A549 (cell line): Measurements from ENCODE around the gene GNA12. TPM values are rescaled to one million over a fixed set of nuclear protein-coding genes. Genes with fewer than 3 reads are reported as not detected.

Experiments used
- ATAC-seq, 2 experiments: fragments of 200-7000 bp in 1 of 2; fragments of >200 bp in 1 of 2; cut with Nextera tagmentation in 1 of 2; cut with Tn5 transposase in 1 of 2; 3 replicates each; pipeline versions ENCODE4 v1.8.0 to v1.9.1; 2018 to 2020; ENCODE audit warnings: mild to moderate bottlenecking in 1 of 2, moderate library complexity in 1 of 2
- CTCF ChIA-PET: fragments of 300-600 bp; sonication (Branson Sonifier 250); formaldehyde crosslinking; extraction: SDS; loops from one replicate; lab custom pipeline; 2021; ENCODE audit warnings: antibody characterized with exemption, inconsistent platforms; lab: Yijun Ruan, JAX
- POLR2A ChIA-PET: fragments of 350-600 bp; formaldehyde crosslinking; extraction: SDS; loops from one replicate; lab custom pipeline; 2021; ENCODE audit warnings: antibody characterized with exemption, inconsistent platforms; lab: Yijun Ruan, JAX
- DNase-seq, 2 experiments: peaks; one replicate each; pipeline versions ENCODE4 v3.0.0 to v3.0.0-alpha.2; 2011 to 2016; ENCODE audit warnings: low read depth in 1 of 2, low spot score in 1 of 2
- FAIRE-seq: peaks from 2 replicates; lab custom pipeline; 2011; peaks lifted over from hg19 to GRCh38; lab: Jason Lieb, UNC
- H3K27ac ChIP-seq, 2 experiments: fragments of >200 bp; sonication (Bioruptor Twin); formaldehyde crosslinking; 3 replicates each; pipeline ENCODE4 v1.5.1; 2016 to 2017
- H3K4me1 ChIP-seq: fragments of >200 bp; sonication (Bioruptor Twin); formaldehyde crosslinking; 3 replicates; pipeline ENCODE4 v1.6.1; 2016
- H3K4me2 ChIP-seq: fragments of >200 bp; sonication (Bioruptor Twin); formaldehyde crosslinking; 3 replicates; pipeline ENCODE4 v1.6.1; 2016
- H3K4me3 ChIP-seq: fragments of >200 bp; sonication (Bioruptor Twin); formaldehyde crosslinking; 3 replicates; pipeline ENCODE4 v1.5.1; 2016
- H3K9me3 ChIP-seq: fragments of >200 bp; sonication (Bioruptor Twin); formaldehyde crosslinking; 3 replicates; pipeline ENCODE4 v1.6.1; 2016
- CBX2 ChIP-seq: fragments of 200-600 bp; sonication (generic); IDR thresholded peaks from 2 replicates; pipeline ENCODE4 v1.6.1; 2016; ENCODE audit warnings: low read depth, mild to moderate bottlenecking, borderline replicate concordance
- CBX8 ChIP-seq: fragments of 200-600 bp; sonication (generic); IDR thresholded peaks from 2 replicates; pipeline ENCODE4 v1.6.1; 2016
- CHD4 ChIP-seq: fragments of 200-600 bp; sonication (generic); IDR thresholded peaks from 2 replicates; pipeline ENCODE4 v1.6.1; 2016; ENCODE audit warnings: antibody characterized with exemption, mild to moderate bottlenecking, borderline replicate concordance
- FOSB ChIP-seq: fragments of 250-450 bp; sonication (Bioruptor Pico); IDR thresholded peaks from 2 replicates; pipeline ENCODE4 v1.5.0; 2020; ENCODE audit warnings: mild to moderate bottlenecking, moderate library complexity
- FOSL2 ChIP-seq, 2 experiments: fragments of 450-650 bp in 1 of 2; fragments of >200 bp in 1 of 2; sonication (Bioruptor Twin) in 1 of 2; formaldehyde crosslinking; IDR thresholded peaks; 2 replicates each; pipeline versions ENCODE4 v1.5.0 to v1.6.1; 2016 to 2020; ENCODE audit warnings: mild to moderate bottlenecking in 1 of 2, moderate library complexity in 1 of 2
- HOXB13 ChIP-seq: fragments of 250-450 bp; sonication (Bioruptor Pico); IDR thresholded peaks from 2 replicates; pipeline ENCODE4 v1.5.0; 2020; ENCODE audit warnings: low read depth, mild to moderate bottlenecking, moderate library complexity
- JUN ChIP-seq, 2 experiments: fragments of >200 bp; sonication (Bioruptor Twin); formaldehyde crosslinking; IDR thresholded peaks; 2 replicates in 1 of 2; 3 replicates in 1 of 2; pipeline ENCODE4 v1.6.1; 2016 to 2017
- KDM5A ChIP-seq: fragments of 200-600 bp; sonication (generic); IDR thresholded peaks from 2 replicates; pipeline ENCODE4 v1.6.1; 2016; ENCODE audit warnings: antibody characterized with exemption, mild to moderate bottlenecking
- MAFK ChIP-seq: fragments of 450-650 bp; IDR thresholded peaks from 2 replicates; pipeline ENCODE4 v1.6.1; 2014; ENCODE audit not compliant: partially characterized antibody
- NR3C1 ChIP-seq: fragments of >200 bp; sonication (Bioruptor Twin); formaldehyde crosslinking; IDR thresholded peaks from 3 replicates; pipeline ENCODE4 v1.6.1; 2017
- RARB ChIP-seq: fragments of 250-450 bp; sonication (Bioruptor Pico); IDR thresholded peaks from 2 replicates; pipeline ENCODE4 v1.8.0; 2021; ENCODE audit warnings: mild to moderate bottlenecking, moderate library complexity
- RCOR1 ChIP-seq: fragments of 150-350 bp; IDR thresholded peaks from 2 replicates; pipeline ENCODE4 v1.6.1; 2014; ENCODE audit warnings: antibody characterized with exemption, low read length, low read depth
- REST ChIP-seq: fragments of 200-600 bp; sonication (generic); IDR thresholded peaks from 2 replicates; pipeline ENCODE4 v1.6.1; 2016; ENCODE audit warnings: antibody characterized with exemption, mild to moderate bottlenecking, moderate library complexity
- RFX5 ChIP-seq: fragments of 450-650 bp; IDR thresholded peaks from 2 replicates; pipeline ENCODE4 v1.7.1; 2014; ENCODE audit warnings: antibody characterized with exemption, mild to moderate bottlenecking, moderate library complexity
- SREBF2 ChIP-seq: fragments of 450-650 bp; IDR thresholded peaks from 2 replicates; pipeline ENCODE4 v1.6.1; 2014; ENCODE audit warnings: mild to moderate bottlenecking, moderate library complexity
- ZC3H11A ChIP-seq: fragments of 450-650 bp; IDR thresholded peaks from 2 replicates; pipeline ENCODE4 v1.6.1; 2014; ENCODE audit warnings: antibody characterized with exemption, mild to moderate bottlenecking
- ZFP36 ChIP-seq: fragments of 450-650 bp; IDR thresholded peaks from 2 replicates; pipeline ENCODE4 v1.6.1; 2014; ENCODE audit warnings: borderline replicate concordance; ENCODE audit not compliant: partially characterized antibody
- WGBS: methylation state at CpG from one replicate; pipeline ENCODE4 v1.1.6; 2017; ENCODE audit errors: missing lambda C conversion rate; 5-methylcytosine and 5-hydroxymethylcytosine counted together
- polyA plus RNA-seq, 4 experiments: library from polyadenylated mRNA; depleted of rRNA in 3 of 4; stranded (reverse); fragments of >200 nt; fragmentation: RNase III in 1 of 4; extraction: RNeasy Plus Mini Kit Qiagen cat#74134 plus additional on column Dnase treatment in 1 of 4; gene quantifications; 2 replicates in 3 of 4; 3 replicates in 1 of 4; pipeline ENCODE4 v1.2.3, GENCODE V29; 2011 to 2017
- TF ChIP-seq, protein P1 (sequence below): fragments of 150-350 bp; IDR thresholded peaks from 2 replicates; pipeline ENCODE4 v1.6.1; 2014; ENCODE audit warnings: low read depth, mild to moderate bottlenecking, low read length
- TF ChIP-seq, protein P2 (sequence below): IDR thresholded peaks from 2 replicates; pipeline ENCODE4 v1.6.1; 2012
- TF ChIP-seq, protein P3 (sequence below): IDR thresholded peaks from 2 replicates; pipeline ENCODE4 v1.6.1; 2012; ENCODE audit warnings: low read depth, borderline replicate concordance

The GNA12 gene
- polyA plus RNA-seq, 2 of the 4 experiments (the other 2 are of a cell fraction), result 33.0 to 43.7 TPM

- CTCF ChIA-PET, result interaction anchor here (0.6 to 1.0 kb wide), 2 partner anchors 27 to 43 kb away, joined by 5 read pairs; no protein-coding TSS in a partner anchor
- ATAC-seq (no peak), DNase-seq (no peak), FAIRE-seq (no peak)
- H3K27ac ChIP-seq, result peak overlapping the region in 1 of 2 experiments; percentile 27; a peak in 1 of 6 replicates
- no peak overlapping the region for H3K4me3 ChIP-seq
- peaks cover 13% of the 10 kb centered on the region for H3K4me1 ChIP-seq
- 91% methylated on average over 3 of the region's 3 CpGs for WGBS
- POLR2A ChIA-PET, result no interaction called here
- H3K9me3 ChIP-seq, result no peaks in the 10 kb centered on the region
- TF ChIP-seq JUN (IDR thresholded peaks at IDR 0.05) (no peak), MAFK (no peak), FOSB (CRISPR knock-in tag) (no peak), SREBF2 (no peak), KDM5A (no peak), FOSL2 (IDR thresholded peaks at IDR 0.05) (no peak), FOSL2 (CRISPR knock-in tag; IDR thresholded peaks at IDR 0.05) (no peak), RFX5 (no peak), NR3C1 (no peak), RCOR1 (no peak), CBX2 (no peak), REST (no peak), ZC3H11A (no peak)
- TF ChIP-seq, protein P1, sequence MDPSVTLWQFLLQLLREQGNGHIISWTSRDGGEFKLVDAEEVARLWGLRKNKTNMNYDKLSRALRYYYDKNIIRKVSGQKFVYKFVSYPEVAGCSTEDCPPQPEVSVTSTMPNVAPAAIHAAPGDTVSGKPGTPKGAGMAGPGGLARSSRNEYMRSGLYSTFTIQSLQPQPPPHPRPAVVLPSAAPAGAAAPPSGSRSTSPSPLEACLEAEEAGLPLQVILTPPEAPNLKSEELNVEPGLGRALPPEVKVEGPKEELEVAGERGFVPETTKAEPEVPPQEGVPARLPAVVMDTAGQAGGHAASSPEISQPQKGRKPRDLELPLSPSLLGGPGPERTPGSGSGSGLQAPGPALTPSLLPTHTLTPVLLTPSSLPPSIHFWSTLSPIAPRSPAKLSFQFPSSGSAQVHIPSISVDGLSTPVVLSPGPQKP, result no peak
- no peak overlapping the region for H3K4me2 ChIP-seq
Observed at GRCh38 chr7:2838451-2838850, 5.7 kb downstream of the GNA12 start.

GRCh38 chr7:2837496-2837895, 6.6 kb downstream of the GNA12 start:
- DNase-seq (no peak), ATAC-seq (no peak), FAIRE-seq (no peak)
- WGBS, result 79% methylated on average over 3 of the region's 3 CpGs
- no peak overlapping the region for H3K4me2 ChIP-seq
- H3K4me3 ChIP-seq, result no peak overlapping the region
- H3K4me1 ChIP-seq, result peaks cover 6% of the 10 kb centered on the region; the same call in 1 of the 3 replicates
- ChIA-PET CTCF (interaction anchor here (0.7 kb wide), 1 partner anchor 128 kb away, joined by 3 read pairs; no protein-coding TSS in a partner anchor), POLR2A (no interaction called here)
- no peak overlapping the region; a peak in 1 of 6 replicates for H3K27ac ChIP-seq
- no peaks in the 10 kb centered on the region for H3K9me3 ChIP-seq
- TF ChIP-seq FOSL2 (IDR thresholded peaks at IDR 0.05) (no peak), FOSL2 (CRISPR knock-in tag; IDR thresholded peaks at IDR 0.05) (no peak), ZC3H11A (no peak), CBX8 (no peak), JUN (IDR thresholded peaks at IDR 0.05) (no peak), CHD4 (no peak), ZFP36 (no peak), HOXB13 (CRISPR knock-in tag) (no peak), RARB (CRISPR knock-in tag) (no peak), CBX2 (no peak), RFX5 (no peak)
- TF ChIP-seq, protein P2, sequence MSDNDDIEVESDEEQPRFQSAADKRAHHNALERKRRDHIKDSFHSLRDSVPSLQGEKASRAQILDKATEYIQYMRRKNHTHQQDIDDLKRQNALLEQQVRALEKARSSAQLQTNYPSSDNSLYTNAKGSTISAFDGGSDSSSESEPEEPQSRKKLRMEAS, result no peak
- TF ChIP-seq, protein P3, sequence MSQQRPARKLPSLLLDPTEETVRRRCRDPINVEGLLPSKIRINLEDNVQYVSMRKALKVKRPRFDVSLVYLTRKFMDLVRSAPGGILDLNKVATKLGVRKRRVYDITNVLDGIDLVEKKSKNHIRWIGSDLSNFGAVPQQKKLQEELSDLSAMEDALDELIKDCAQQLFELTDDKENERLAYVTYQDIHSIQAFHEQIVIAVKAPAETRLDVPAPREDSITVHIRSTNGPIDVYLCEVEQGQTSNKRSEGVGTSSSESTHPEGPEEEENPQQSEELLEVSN, result no peak
